ENCODE data around the gene FOXP1.

DNA sequence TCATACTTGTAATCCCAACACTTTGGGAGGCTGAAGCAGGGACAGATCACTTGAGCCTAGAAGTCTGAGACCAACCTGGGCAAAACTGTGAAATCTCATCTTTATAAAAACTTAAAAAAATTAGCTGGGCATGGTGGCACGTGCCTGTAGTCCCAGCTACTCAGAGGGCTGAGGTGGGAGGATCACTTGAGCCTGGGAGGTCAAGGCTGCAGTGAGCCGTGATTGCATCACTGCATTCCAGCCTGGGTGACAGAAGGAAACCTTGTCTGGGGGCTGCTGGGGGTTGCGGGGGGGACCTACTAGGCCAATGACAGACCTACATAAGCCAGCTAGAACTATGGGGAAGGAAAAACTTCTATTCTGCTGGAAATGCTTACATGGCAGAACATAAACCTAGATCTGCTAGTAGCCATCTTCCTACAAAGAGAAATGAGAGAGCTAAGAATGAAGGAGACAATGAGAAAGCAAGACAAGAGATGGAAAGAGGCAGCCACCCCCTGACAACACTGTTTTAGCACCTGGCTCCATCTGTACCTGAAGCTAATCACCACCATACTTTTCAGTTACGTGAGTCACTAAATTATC is 23.9 kb downstream of the FOXP1 start:
- TF ChIP-seq, protein P1, sequence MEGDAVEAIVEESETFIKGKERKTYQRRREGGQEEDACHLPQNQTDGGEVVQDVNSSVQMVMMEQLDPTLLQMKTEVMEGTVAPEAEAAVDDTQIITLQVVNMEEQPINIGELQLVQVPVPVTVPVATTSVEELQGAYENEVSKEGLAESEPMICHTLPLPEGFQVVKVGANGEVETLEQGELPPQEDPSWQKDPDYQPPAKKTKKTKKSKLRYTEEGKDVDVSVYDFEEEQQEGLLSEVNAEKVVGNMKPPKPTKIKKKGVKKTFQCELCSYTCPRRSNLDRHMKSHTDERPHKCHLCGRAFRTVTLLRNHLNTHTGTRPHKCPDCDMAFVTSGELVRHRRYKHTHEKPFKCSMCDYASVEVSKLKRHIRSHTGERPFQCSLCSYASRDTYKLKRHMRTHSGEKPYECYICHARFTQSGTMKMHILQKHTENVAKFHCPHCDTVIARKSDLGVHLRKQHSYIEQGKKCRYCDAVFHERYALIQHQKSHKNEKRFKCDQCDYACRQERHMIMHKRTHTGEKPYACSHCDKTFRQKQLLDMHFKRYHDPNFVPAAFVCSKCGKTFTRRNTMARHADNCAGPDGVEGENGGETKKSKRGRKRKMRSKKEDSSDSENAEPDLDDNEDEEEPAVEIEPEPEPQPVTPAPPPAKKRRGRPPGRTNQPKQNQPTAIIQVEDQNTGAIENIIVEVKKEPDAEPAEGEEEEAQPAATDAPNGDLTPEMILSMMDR (IDR thresholded peaks at IDR 0.05): no peak
- TF ChIP-seq POLR2A (IDR thresholded peaks at IDR 0.05): no peak
